ENCODE results near the gene ZNF787.

ZNF787 gene

DNA sequence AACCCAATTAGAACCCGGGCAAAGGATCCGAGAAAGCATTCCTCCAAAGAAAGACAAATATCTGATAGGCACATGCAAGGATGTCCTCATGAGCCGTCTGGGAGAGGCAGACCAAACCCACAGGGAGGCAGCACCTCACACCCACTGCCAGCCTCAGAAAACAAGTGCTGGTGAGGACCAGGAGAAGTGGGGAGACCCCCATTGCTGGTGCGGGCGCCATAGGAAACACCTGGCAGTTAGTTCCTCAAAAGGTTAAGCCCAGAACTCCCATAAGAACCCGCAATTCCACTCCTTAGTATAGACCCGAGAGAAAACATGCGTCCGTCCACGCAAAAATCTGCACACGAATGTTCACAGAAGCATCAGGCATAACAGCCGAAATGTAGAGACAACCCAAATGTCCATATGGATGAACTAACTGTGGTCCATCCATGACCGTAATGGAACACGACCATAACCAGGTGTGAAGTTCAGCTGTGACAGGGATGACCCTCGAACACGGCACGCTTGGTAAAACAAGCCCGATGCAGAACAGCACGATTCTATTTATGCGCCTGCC, 7.9 kb downstream of the ZNF787 start:
- 0 out of 2 replicates have a peak, but pooled peaks cover 6% of the 10 kb centered on the region for H4K20me1 ChIP-seq (ENCODE audit: insufficient read depth)
- H3K27me3 ChIP-seq (ENCODE audit: insufficient read depth, low read depth) = no peaks in the 10 kb centered on the region
- no peak overlapping the region for H3K4me2 ChIP-seq
- TF ChIP-seq CTCF (conservative IDR thresholded peaks at IDR 0.05; ENCODE audit: low read depth, low read length) = no peak
- peaks cover 19% of the 10 kb centered on the region for H3K4me1 ChIP-seq (ENCODE audit: low read depth, poor library complexity, severe bottlenecking)
- H2AFZ ChIP-seq (ENCODE audit: low read depth) = no peak overlapping the region
- H3K27ac ChIP-seq = no peak overlapping the region
- H3K79me2 ChIP-seq (ENCODE audit: insufficient read depth, low read depth) = peaks cover 96% of the 10 kb centered on the region
- no peaks in the 10 kb centered on the region for H3K36me3 ChIP-seq (ENCODE audit: insufficient read depth)
- no peak overlapping the region for H3K9ac ChIP-seq
- no peak overlapping the region for H3K4me3 ChIP-seq (IDR thresholded peaks at IDR 0.05; ENCODE audit: insufficient read depth, low read depth, low read length)

DNA sequence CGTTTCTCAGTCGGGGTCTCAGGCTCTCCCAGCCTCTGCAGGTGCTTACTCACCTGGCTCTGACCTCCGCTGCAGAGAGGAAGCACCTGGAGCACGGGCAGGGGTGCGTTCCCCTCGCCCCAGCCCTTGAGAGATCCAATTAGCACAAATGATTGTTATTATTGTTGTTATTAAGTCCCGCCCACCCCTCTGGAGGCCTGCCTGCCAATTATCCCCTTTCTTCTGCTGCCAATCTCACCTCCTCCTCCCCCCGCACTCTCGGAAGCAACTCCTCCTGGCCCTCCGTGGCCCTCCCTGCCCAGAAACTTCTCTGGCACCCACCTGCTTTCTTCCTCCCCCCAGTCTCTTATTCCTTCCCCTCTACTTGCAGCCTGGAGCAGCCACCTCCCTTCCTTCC, 8.8 kb downstream of the ZNF787 start:
- TF ChIP-seq CTCF (conservative IDR thresholded peaks at IDR 0.05; ENCODE audit: low read depth, low read length) = no peak
- H3K27ac ChIP-seq = no peak overlapping the region
- peaks cover 16% of the 10 kb centered on the region for H3K4me1 ChIP-seq (ENCODE audit: low read depth, poor library complexity, severe bottlenecking)
- H3K79me2 ChIP-seq (ENCODE audit: insufficient read depth, low read depth) = peaks cover 93% of the 10 kb centered on the region
- no peak overlapping the region for H2AFZ ChIP-seq (ENCODE audit: low read depth)
- H3K27me3 ChIP-seq (ENCODE audit: insufficient read depth, low read depth) = no peaks in the 10 kb centered on the region
- no peak overlapping the region for H3K4me3 ChIP-seq (IDR thresholded peaks at IDR 0.05; ENCODE audit: insufficient read depth, low read depth, low read length)
- no peak overlapping the region for H3K9ac ChIP-seq
- H3K4me2 ChIP-seq = no peak overlapping the region
- 0 out of 2 replicates have a peak, but pooled peaks cover 6% of the 10 kb centered on the region for H4K20me1 ChIP-seq (ENCODE audit: insufficient read depth)
- H3K36me3 ChIP-seq (ENCODE audit: insufficient read depth) = no peaks in the 10 kb centered on the region

GRCh38 chr19:56111601-56112312, 9.3 kb downstream of the ZNF787 start:
- Histone ChIP-seq H3K4me3 (IDR thresholded peaks at IDR 0.05; ENCODE audit: insufficient read depth, low read depth, low read length) (no peak overlapping the region), H3K27me3 (ENCODE audit: insufficient read depth, low read depth) (no peaks in the 10 kb centered on the region), H3K4me2 (no peak overlapping the region), H2AFZ (ENCODE audit: low read depth) (no peak overlapping the region), H3K27ac (no peak overlapping the region), H3K36me3 (ENCODE audit: insufficient read depth) (no peaks in the 10 kb centered on the region), H3K4me1 (ENCODE audit: low read depth, poor library complexity, severe bottlenecking) (peaks cover 16% of the 10 kb centered on the region), H3K9ac (no peak overlapping the region), H4K20me1 (ENCODE audit: insufficient read depth) (0 out of 2 replicates have a peak, but pooled peaks cover 6% of the 10 kb centered on the region), H3K79me2 (ENCODE audit: insufficient read depth, low read depth) (peaks cover 93% of the 10 kb centered on the region)
- TF ChIP-seq CTCF (conservative IDR thresholded peaks at IDR 0.05; ENCODE audit: low read depth, low read length) = no peak

DNA sequence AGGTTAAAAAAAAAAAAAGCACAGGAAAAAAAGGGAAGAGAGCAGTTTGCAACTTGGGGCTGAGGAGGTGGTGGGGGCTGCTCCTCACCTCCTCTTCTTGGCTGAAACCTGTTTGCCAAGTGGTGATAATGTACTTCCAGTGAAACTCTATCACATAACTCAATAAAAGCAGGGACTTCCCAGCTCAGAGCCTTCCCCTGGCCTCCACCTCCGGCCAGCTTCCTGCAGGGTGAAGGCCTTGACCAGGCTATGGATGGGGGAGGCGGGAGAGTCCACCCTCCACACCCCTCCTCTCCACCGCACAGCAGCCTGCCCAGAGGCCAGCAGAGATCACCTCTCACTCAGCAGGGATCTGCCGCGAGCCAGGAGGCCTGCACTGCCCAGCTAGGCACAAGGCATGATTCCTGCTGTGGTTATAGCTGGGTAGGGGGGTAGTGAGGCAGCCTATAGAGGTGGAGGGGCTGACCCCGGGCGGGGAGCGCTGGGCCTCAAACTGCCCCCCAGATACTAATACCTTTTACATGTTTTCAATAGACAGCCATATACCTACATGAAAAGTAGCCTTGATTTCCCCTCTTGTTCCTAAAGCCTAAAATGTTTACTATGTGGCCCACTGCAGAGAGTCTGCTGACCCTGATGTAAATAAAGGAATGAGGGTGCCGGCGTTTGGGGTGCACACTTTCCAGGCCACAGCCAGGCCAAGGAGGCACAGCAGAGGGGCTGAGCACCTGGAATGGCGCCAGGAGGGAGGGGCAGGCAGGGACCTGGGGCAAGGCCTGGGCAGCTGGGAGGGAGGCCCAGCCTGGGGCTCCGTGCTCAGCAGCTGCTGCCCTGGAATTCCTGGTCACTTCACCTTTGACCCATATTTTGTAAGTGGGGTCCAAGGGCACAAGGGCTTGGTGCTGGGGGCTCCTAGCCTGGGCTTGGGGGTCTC, 10.3 kb downstream of the ZNF787 start:
- Histone ChIP-seq H3K79me2 (ENCODE audit: insufficient read depth, low read depth) (peaks cover 93% of the 10 kb centered on the region), H2AFZ (ENCODE audit: low read depth) (no peak overlapping the region), H3K27me3 (ENCODE audit: insufficient read depth, low read depth) (no peaks in the 10 kb centered on the region), H3K4me2 (no peak overlapping the region), H3K27ac (no peak overlapping the region), H3K9ac (no peak overlapping the region), H3K36me3 (ENCODE audit: insufficient read depth) (no peaks in the 10 kb centered on the region), H4K20me1 (ENCODE audit: insufficient read depth) (0 out of 2 replicates have a peak, but pooled peaks cover 6% of the 10 kb centered on the region), H3K4me1 (ENCODE audit: low read depth, poor library complexity, severe bottlenecking) (peaks cover 16% of the 10 kb centered on the region), H3K4me3 (IDR thresholded peaks at IDR 0.05; ENCODE audit: insufficient read depth, low read depth, low read length) (no peak overlapping the region)
- no peak for TF ChIP-seq CTCF (conservative IDR thresholded peaks at IDR 0.05; ENCODE audit: low read depth, low read length)
